GM12878 (cell line): ENCODE data around the gene GSE1. TPM values are rescaled to one million over a fixed set of nuclear protein-coding genes. Genes with fewer than 3 reads are reported as not detected.
A peak's percentile ranks its signal among the peaks of the same experiment; 100 is the strongest.

ENCODE experiments used
- BHLHE40 ChIP-seq, 2 experiments: fragments of 450-650 bp in 1 of 2; IDR thresholded peaks; 2 replicates each; pipeline ENCODE4 v1.6.1; 2011 to 2017; ENCODE audit warnings: low read depth in 2 of 2, borderline replicate concordance in 1 of 2, improper control_type of control experiment in 1 of 2, low read length in 1 of 2, mild to moderate bottlenecking in 1 of 2
- BMI1 ChIP-seq: fragments of 450-650 bp; IDR thresholded peaks from 2 replicates; pipeline ENCODE4 v1.6.1; 2016; ENCODE audit warnings: mild to moderate bottlenecking, moderate library complexity, borderline replicate concordance
- CBX5 ChIP-seq: sonication (generic); IDR thresholded peaks from 2 replicates; pipeline ENCODE4 v1.6.1; 2016; ENCODE audit warnings: low read depth, moderate library complexity, mild to moderate bottlenecking, inconsistent platforms
- E2F8 ChIP-seq: fragments of 450-650 bp; IDR thresholded peaks from 2 replicates; pipeline ENCODE4 v1.6.1; 2018; ENCODE audit warnings: mild to moderate bottlenecking, low read depth, moderate library complexity; ENCODE audit not compliant: partially characterized antibody
- EED ChIP-seq: sonication (generic); IDR thresholded peaks from 2 replicates; pipeline ENCODE4 v1.6.1; 2016; ENCODE audit warnings: antibody characterized with exemption, low read depth
- ELK1 ChIP-seq: IDR thresholded peaks from 2 replicates; pipeline ENCODE4 v1.6.1; 2012; ENCODE audit warnings: low read depth, low read length, improper control_type of control experiment
- EP300 ChIP-seq, 2 experiments: fragments of 150-350 bp in 1 of 2; IDR thresholded peaks; 2 replicates each; pipeline ENCODE4 v1.6.1; 2011 to 2012; ENCODE audit warnings: low read depth in 2 of 2, low read length in 2 of 2, borderline replicate concordance in 1 of 2, improper control_type of control experiment in 1 of 2, inconsistent platforms in 1 of 2; ENCODE audit not compliant: control insufficient read depth in 1 of 2
- FOXM1 ChIP-seq: IDR thresholded peaks from 2 replicates; pipeline ENCODE4 v1.6.1; 2012; ENCODE audit warnings: low read depth, mild to moderate bottlenecking, inconsistent platforms, low read length, moderate library complexity
- HSF1 ChIP-seq: fragments of 150-350 bp; IDR thresholded peaks from 2 replicates; pipeline ENCODE4 v1.6.1; 2014; ENCODE audit warnings: mild to moderate bottlenecking, low read depth, low read length
- LARP7 ChIP-seq: fragments of 450-650 bp; IDR thresholded peaks from 2 replicates; pipeline ENCODE4 v1.6.1; 2017; ENCODE audit warnings: mild to moderate bottlenecking
- MEF2A ChIP-seq: IDR thresholded peaks from 2 replicates; pipeline ENCODE4 v1.6.1; 2011; ENCODE audit warnings: low read depth, mild to moderate bottlenecking, low read length, moderate library complexity; ENCODE audit not compliant: insufficient read depth
- MYC ChIP-seq: IDR thresholded peaks from 2 replicates; pipeline ENCODE4 v1.6.1; 2011; ENCODE audit warnings: mild to moderate bottlenecking, low read length, moderate library complexity, inconsistent platforms; ENCODE audit not compliant: insufficient read depth, insufficient replicate concordance, insufficient read length, severe bottlenecking
- NFIC ChIP-seq: IDR thresholded peaks from 2 replicates; pipeline ENCODE4 v1.6.1; 2012; ENCODE audit warnings: low read depth, mild to moderate bottlenecking, inconsistent platforms, low read length, moderate library complexity
- PAX8 ChIP-seq: fragments of 450-650 bp; IDR thresholded peaks from 2 replicates; pipeline ENCODE4 v1.6.1; 2017; ENCODE audit warnings: mild to moderate bottlenecking, moderate library complexity
- PML ChIP-seq: IDR thresholded peaks from 2 replicates; pipeline ENCODE4 v1.6.1; 2012; ENCODE audit warnings: low read length, inconsistent platforms
- RELA ChIP-seq: fragments of 450-650 bp; IDR thresholded peaks from 2 replicates; pipeline ENCODE4 v1.8.0; 2014; ENCODE audit warnings: borderline replicate concordance; ENCODE audit not compliant: partially characterized antibody
- SIX5 ChIP-seq: IDR thresholded peaks from 2 replicates; pipeline ENCODE4 v1.6.1; 2011; ENCODE audit warnings: mild to moderate bottlenecking, low read depth, low read length, moderate library complexity; ENCODE audit not compliant: severe bottlenecking
- SMC3 ChIP-seq: IDR thresholded peaks from 2 replicates; pipeline ENCODE4 v1.6.1; 2011; ENCODE audit warnings: low read length, improper control_type of control experiment, borderline replicate concordance
- SRF ChIP-seq, 2 experiments: IDR thresholded peaks; 2 replicates each; pipeline ENCODE4 v1.6.1; 2011; ENCODE audit warnings: low read depth in 2 of 2, low read length in 2 of 2, mild to moderate bottlenecking in 1 of 2, moderate library complexity in 1 of 2
- STAT1 ChIP-seq: fragments of 450-650 bp; conservative IDR thresholded peaks from 2 replicates; pipeline ENCODE4 v1.6.1; 2014; ENCODE audit warnings: antibody characterized with exemption, mild to moderate bottlenecking
- SUZ12 ChIP-seq: fragments of 200-600 bp; sonication (generic); IDR thresholded peaks from one replicate; pipeline ENCODE4 v1.6.1; 2018; ENCODE audit warnings: antibody characterized with exemption, mild to moderate bottlenecking; ENCODE audit not compliant: unreplicated experiment
- ZNF274 ChIP-seq: IDR thresholded peaks from one replicate; pipeline ENCODE4 v1.8.0; 2011; ENCODE audit not compliant: insufficient read length, insufficient read depth
- polyA plus RNA-seq, 11 experiments: library from polyadenylated mRNA; depleted of rRNA in 4 of 11; unstranded in 6 of 11; stranded (reverse) in 5 of 11; fragments of >200 nt; fragmentation: Nextera tagmentation in 4 of 11; fragmentation: Illumina TruSeq in 1 of 11; extraction: Ambion mirVana in 4 of 11; extraction: Trizol in 1 of 11; gene quantifications; 1 replicate in 1 of 11; 2 replicates in 10 of 11; pipeline versions ENCODE4 v1.2.1 to v1.2.3, GENCODE V29; 2011 to 2016; ENCODE audit warnings: inconsistent platforms in 2 of 11, missing spikeins in 2 of 11, low read depth in 1 of 11
- total RNA-seq, 4 experiments: library from RNA; depleted of rRNA in 3 of 4; stranded (reverse); fragments of >200 nt in 3 of 4; fragmentation: Illumina TruSeq in 1 of 4; extraction: Trizol in 1 of 4; gene quantifications; 2 replicates each; pipeline versions ENCODE4 v1.2.1 to v1.2.3, GENCODE V29; 2013 to 2021
- TF ChIP-seq, protein P1 (sequence below): IDR thresholded peaks from 2 replicates; pipeline ENCODE4 v1.6.1; 2011; ENCODE audit warnings: low read depth, mild to moderate bottlenecking, low read length, moderate library complexity, borderline replicate concordance; ENCODE audit errors: extremely low read depth

The GSE1 gene
- total and polyA plus RNA-seq, 10 of the 15 experiments (the other 5 are each of a cell fraction or from before 2014, with no cell fraction given): 4.6 to 58.7 (median 18.2) TPM

DNA sequence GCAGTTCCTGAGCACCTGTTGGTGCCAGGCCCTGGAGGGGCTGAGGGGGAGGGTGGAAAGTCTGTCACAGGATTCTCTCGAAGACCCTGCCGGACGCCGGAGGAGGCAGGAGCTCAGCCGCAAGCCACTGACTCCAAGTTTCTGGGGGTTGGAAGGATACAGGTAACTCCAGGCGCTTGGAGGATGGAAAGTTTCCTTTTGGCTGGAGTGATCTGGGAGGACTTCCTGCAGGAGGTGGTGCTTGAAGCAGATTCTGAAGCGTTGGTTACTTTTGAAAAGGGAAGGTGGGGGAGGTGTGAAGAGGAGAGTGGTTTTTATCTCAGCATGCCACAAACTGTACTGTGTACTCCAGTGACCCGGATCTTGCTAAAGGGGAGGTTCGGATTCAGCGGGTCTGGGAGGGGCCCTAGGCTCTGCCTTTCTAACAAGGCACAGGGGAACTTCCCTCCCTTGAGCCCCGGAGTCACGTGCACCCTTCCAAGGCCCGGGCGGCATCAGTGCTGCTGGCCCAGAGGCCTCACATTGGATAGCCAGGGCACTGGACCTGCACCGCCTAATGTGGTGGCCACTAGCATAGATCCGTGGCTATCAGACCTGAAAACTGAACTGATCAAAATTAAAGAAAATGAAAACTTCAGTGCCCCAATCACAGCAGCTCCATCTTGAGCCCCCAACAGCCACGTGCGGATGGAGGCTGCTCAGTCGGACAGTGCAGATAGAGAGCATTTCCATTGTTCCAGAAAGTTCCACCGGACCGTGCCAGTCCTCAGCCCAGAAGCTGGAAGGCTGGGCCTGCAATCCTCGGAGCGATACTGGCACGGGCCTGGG, 42.2 kb upstream of the GSE1 start (continued):
- 0 out of 2 replicates have a peak, but pooled peaks have one; percentile 38 for TF ChIP-seq NFIC
- TF ChIP-seq SUZ12: no peak
- TF ChIP-seq FOXM1: no peak; the same call in 1 of the 2 replicates
- no peak for TF ChIP-seq ZNF274
- TF ChIP-seq ELK1: no peak
- no peak for TF ChIP-seq PAX8
- no peak for TF ChIP-seq E2F8
- no peak for TF ChIP-seq MYC
- TF ChIP-seq EED: peak; percentile 65
- no peak; the same call in 1 of the 2 replicates for TF ChIP-seq LARP7
- TF ChIP-seq SRF (IDR thresholded peaks at IDR 0.05; ENCODE audit: low read depth in 2 of 2, low read length in 2 of 2): no peak
- no peak for TF ChIP-seq SMC3
- TF ChIP-seq, protein P1, sequence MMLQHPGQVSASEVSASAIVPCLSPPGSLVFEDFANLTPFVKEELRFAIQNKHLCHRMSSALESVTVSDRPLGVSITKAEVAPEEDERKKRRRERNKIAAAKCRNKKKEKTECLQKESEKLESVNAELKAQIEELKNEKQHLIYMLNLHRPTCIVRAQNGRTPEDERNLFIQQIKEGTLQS: no peak
- no peak for TF ChIP-seq CBX5
- TF ChIP-seq EP300 (IDR thresholded peaks at IDR 0.05; ENCODE audit: borderline replicate concordance in 1 of 2, control insufficient read depth in 1 of 2, low read depth in 2 of 2, low read length in 2 of 2): peak in 1 of 2 experiments; percentile 15; a peak in 1 of 4 replicates
- TF ChIP-seq MEF2A: no peak
- TF ChIP-seq BHLHE40 (IDR thresholded peaks at IDR 0.05; ENCODE audit: borderline replicate concordance in 1 of 2, low read depth in 2 of 2, low read length in 1 of 2): peak; percentile 91 to 97
- no peak for TF ChIP-seq RELA
- TF ChIP-seq HSF1: no peak
- TF ChIP-seq BMI1: no peak
- 0 out of 2 replicates have a peak, but pooled peaks have one; percentile 15 for TF ChIP-seq PML
- no peak for TF ChIP-seq SIX5
- TF ChIP-seq STAT1: no peak
